OCI-LY7 (cell line): ENCODE results near the gene NOXO1. TPM values are rescaled to one million over a fixed set of nuclear protein-coding genes. Genes with fewer than 3 reads are reported as not detected.
"Not testable (repeated sequence)": the region's sequence is repeated elsewhere in the genome, so short reads cannot be mapped to it uniquely, and the experiment has no call there.

Experiments
- BruUV-seq: library from RNA; stranded (reverse); fragments of 400-500 nt; replicated peaks from 2 replicates; lab custom pipeline; 2021; lab: Mats Ljungman, UMichigan
- CTCF ChIA-PET: fragments of 300-600 bp; sonication (Branson Sonifier 250); formaldehyde crosslinking; loops from one replicate; lab custom pipeline; 2022; ENCODE audit warnings: antibody characterized with exemption; ENCODE audit not compliant: unreplicated experiment; lab: Charles Lee
- POLR2A ChIA-PET: fragments of 300-600 bp; sonication (Branson Sonifier 250); formaldehyde crosslinking; loops from one replicate; lab custom pipeline; 2022; ENCODE audit warnings: antibody characterized with exemption; lab: Charles Lee
- DNase-seq: peaks from one replicate; pipeline ENCODE4 v3.0.0-alpha.2; 2015; ENCODE audit warnings: low spot score
- H2AFZ ChIP-seq: fragments of 200-600 bp; sonication (generic), shearing (Covaris generic); 2 replicates; pipeline ENCODE4 v1.6.1; 2014; ENCODE audit warnings: mild to moderate bottlenecking, antibody characterized with exemption, low read length, moderate library complexity
- H3K27ac ChIP-seq: fragments of 200-600 bp; sonication (generic); 2 replicates; pipeline ENCODE4 v1.5.1; 2014; ENCODE audit warnings: mixed run types, low read depth, mild to moderate bottlenecking, moderate library complexity, low read length, inconsistent platforms; ENCODE audit not compliant: poor library complexity, severe bottlenecking
- H3K36me3 ChIP-seq: fragments of 200-600 bp; sonication (generic); 2 replicates; pipeline ENCODE4 v1.6.1; 2014; ENCODE audit warnings: mild to moderate bottlenecking, antibody characterized with exemption, low read length, moderate library complexity, mixed read lengths; ENCODE audit not compliant: insufficient read depth
- H3K4me1 ChIP-seq: fragments of 200-600 bp; sonication (generic); 2 replicates; pipeline ENCODE4 v1.5.1; 2014; ENCODE audit warnings: mild to moderate bottlenecking, low read length; ENCODE audit not compliant: insufficient read depth, poor library complexity, severe bottlenecking
- H3K4me2 ChIP-seq: fragments of 200-600 bp; sonication (generic); 2 replicates; pipeline ENCODE4 v1.6.1; 2014; ENCODE audit warnings: mild to moderate bottlenecking, low read length
- H3K4me3 ChIP-seq: fragments of 200-600 bp; sonication (generic); 2 replicates; pipeline ENCODE4 v1.5.1; 2014; ENCODE audit warnings: mild to moderate bottlenecking, low read depth, low read length; ENCODE audit not compliant: poor library complexity, severe bottlenecking
- H3K79me2 ChIP-seq: fragments of 200-600 bp; sonication (generic); 2 replicates; pipeline ENCODE4 v1.6.1; 2016; ENCODE audit warnings: low read depth, mild to moderate bottlenecking, low read length, moderate library complexity, mixed read lengths; ENCODE audit not compliant: insufficient read depth
- H3K9me2 ChIP-seq: fragments of 200-600 bp; sonication (generic); 2 replicates; pipeline ENCODE4 v1.6.1; 2016; ENCODE audit warnings: mild to moderate bottlenecking, low read length, mixed read lengths; ENCODE audit not compliant: insufficient read depth
- H3K9me3 ChIP-seq: fragments of 200-600 bp; sonication (generic); 2 replicates; pipeline ENCODE4 v1.6.1; 2014; ENCODE audit warnings: mild to moderate bottlenecking, mixed run types, low read length, mixed read lengths
- H4K20me1 ChIP-seq: fragments of 200-600 bp; sonication (generic); 2 replicates; pipeline ENCODE4 v1.6.1; 2014; ENCODE audit warnings: mild to moderate bottlenecking, antibody characterized with exemption, low read length, moderate library complexity, mixed read lengths; ENCODE audit not compliant: insufficient read depth
- CTCF ChIP-seq: fragments of 200-600 bp; sonication (generic); conservative IDR thresholded peaks from 2 replicates; pipeline ENCODE4 v1.5.1; 2014; ENCODE audit warnings: mild to moderate bottlenecking, antibody characterized with exemption, low read length, moderate library complexity, mixed read lengths
- EZH2phosphoT487 ChIP-seq: fragments of 200-600 bp; sonication (generic); IDR thresholded peaks from 2 replicates; pipeline ENCODE4 v1.6.1; 2018; ENCODE audit warnings: low read depth, borderline replicate concordance, mild to moderate bottlenecking, mixed run types, antibody characterized with exemption, low read length, moderate library complexity, mixed read lengths
- intact Hi-C: fragments of 100-400 bp; cut with micrococcal nuclease; formaldehyde crosslinking; loops from one replicate; pipeline ENCODE4 v1.10.0; 2022; ENCODE audit not compliant: unreplicated experiment
- total RNA-seq, 2 experiments: library from RNA; depleted of rRNA in 1 of 2; stranded (reverse); fragments of >200 nt in 1 of 2; shearing (Covaris generic) in 1 of 2; gene quantifications; 2 replicates each; pipeline ENCODE4 v1.2.3, GENCODE V29; 2014 to 2022

Gene NOXO1
- total RNA-seq, 2 experiments from 2014 or later, result 0.22 to 0.30 TPM

DNA sequence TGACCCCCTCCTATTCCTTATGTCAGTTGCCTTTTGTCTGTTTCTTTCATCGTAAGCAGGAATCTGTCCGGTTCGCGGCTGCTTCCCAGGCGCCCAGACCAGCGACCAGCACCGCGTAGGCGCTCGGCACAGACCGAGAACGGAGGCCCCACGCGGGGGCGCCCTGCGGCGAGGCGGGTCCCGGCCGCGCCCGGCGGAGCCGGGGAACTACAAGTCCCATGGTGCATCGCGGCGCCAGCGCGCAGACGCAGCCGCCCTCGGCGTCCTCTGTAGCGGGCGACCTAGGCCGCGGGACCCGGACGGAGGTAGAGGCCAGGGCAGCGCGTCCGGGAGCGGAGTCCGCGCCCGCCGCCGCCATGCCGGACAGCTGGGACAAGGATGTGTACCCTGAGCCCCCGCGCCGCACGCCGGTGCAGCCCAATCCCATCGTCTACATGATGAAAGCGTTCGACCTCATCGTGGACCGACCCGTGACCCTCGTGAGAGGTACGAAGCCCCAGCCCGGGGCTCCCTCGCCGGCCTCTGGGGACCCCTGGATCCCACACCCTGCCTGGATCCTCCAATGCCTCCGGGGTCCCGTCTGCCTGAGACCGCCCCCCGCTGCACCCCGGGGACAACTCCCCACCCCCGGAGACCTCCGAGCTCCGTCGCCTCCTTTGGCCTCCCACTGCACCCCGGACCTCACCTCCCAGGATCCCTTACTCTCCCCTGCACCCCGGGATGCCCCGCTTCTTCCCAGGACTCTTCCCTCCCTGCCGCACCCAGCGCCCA lies 21.8 kb downstream of the NOXO1 start, which contains the start of gene NDUFB10:
Gene NDUFB10, plus strand, starts transcription at position 270 of the 771 bp plus-strand sequence. Its CDS starts 87 bp downstream, at position 357.
- ChIA-PET POLR2A (no interaction called here), CTCF (no interaction called here)
- Histone ChIP-seq H3K4me2 (peak within 1 kb of the TSS; percentile 96), H3K36me3 (peaks cover 41% of the 10 kb centered on the region), H4K20me1 (peaks cover 14% of the 10 kb centered on the region), H3K9me2 (no peaks in the 10 kb centered on the region), H3K4me1 (peaks cover 31% of the 10 kb centered on the region), H3K9me3 (no peaks in the 10 kb centered on the region), H3K27ac (peak within 1 kb of the TSS; percentile 80), H3K4me3 (peak within 1 kb of the TSS; percentile 82), H2AFZ (peak within 1 kb of the TSS; percentile 77; the same call in 1 of the 2 replicates), H3K79me2 (peaks cover 41% of the 10 kb centered on the region)
- TF ChIP-seq CTCF (peak; percentile 86), EZH2phosphoT487 (no peak)
- BruUV-seq, result no TSS peak
- intact Hi-C loops, result no loop called here
- peak; percentile 93 for DNase-seq

GRCh38 chr16:1958715-1959268 lies 22.5 kb downstream of the NOXO1 start:
- Histone ChIP-seq H3K9me3 (no peaks in the 10 kb centered on the region), H3K27ac (no peak overlapping the region), H3K4me3 (peak overlapping the region; percentile 82), H4K20me1 (peaks cover 11% of the 10 kb centered on the region), H3K4me2 (peak overlapping the region; percentile 58; the same call in 1 of the 2 replicates), H2AFZ (peak overlapping the region; percentile 77; the same call in 1 of the 2 replicates), H3K4me1 (peaks cover 31% of the 10 kb centered on the region), H3K36me3 (peaks cover 34% of the 10 kb centered on the region), H3K9me2 (no peaks in the 10 kb centered on the region), H3K79me2 (peaks cover 34% of the 10 kb centered on the region)
- no peak for DNase-seq
- TF ChIP-seq CTCF (no peak), EZH2phosphoT487 (no peak)
- ChIA-PET CTCF (no interaction called here), POLR2A (no interaction called here)
- BruUV-seq, result no TSS peak
- intact Hi-C loops, result no loop called here

DNA sequence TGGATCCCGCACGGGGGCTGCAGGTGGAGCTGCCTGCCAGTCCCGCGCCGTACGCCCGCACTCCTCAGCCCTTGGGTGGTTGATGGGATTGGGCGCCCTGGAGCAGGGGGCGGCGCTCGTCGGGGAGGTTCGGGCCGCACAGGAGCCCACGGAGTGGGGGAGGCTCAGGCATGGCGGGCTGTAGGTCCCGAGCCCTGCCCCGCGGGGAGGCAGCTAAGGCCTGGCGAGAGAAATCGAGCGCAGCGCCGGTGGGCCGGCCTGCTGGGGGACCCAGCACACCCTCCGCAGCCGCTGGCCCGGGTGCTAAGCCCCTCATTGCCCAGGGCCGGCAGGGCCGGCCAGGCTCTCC lies 23.2 kb downstream of the NOXO1 start:
- intact Hi-C loops, H3K27ac ChIP-seq, H3K9me2 ChIP-seq, H3K4me3 ChIP-seq, H4K20me1 ChIP-seq, POLR2A ChIA-PET, H2AFZ ChIP-seq, BruUV-seq, CTCF ChIA-PET, DNase-seq, H3K4me2 ChIP-seq, H3K9me3 ChIP-seq: not testable (repeated sequence)
- Histone ChIP-seq H3K79me2 (peaks cover 27% of the 10 kb centered on the region), H3K4me1 (peaks cover 31% of the 10 kb centered on the region), H3K36me3 (peaks cover 28% of the 10 kb centered on the region)

DNA sequence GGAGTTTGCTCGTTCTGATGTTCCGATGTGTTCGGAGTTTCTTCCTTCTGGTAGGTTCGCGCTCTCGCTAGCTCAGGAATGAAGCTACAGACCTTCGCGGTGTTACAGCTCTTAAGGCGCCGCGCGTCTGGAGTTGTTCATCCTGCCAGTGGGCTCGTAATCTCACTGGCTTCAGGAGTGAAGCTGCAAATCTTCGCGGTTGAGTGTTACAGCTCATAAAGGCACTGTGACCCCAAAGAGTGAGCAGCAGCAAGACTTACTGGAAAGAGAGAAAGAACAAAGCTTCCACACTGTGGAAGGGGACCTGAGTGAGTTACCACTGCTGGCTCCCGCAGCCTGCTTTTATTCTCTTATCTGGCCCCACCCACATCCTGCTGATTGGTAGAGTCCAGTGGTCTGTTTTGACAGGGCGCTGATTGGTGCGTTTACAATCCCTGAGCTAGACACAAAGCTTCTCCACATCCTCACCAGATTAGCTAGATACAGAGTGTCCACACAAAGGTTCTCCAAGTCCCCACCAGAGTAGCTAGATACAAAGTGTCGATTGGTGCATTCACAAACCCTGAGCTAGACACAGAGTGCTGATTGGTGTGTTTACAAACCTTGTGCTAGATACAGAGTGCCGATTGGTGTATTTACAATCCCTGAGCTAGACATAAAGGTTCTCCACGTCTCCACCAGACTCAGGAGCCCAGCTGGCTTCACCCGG lies 23.7 kb downstream of the NOXO1 start:
- POLR2A ChIA-PET, BruUV-seq: not testable (repeated sequence)

More for the DNA sequence above, 23.7 kb downstream of the NOXO1 start:
- H4K20me1 ChIP-seq, DNase-seq, H2AFZ ChIP-seq, H3K4me3 ChIP-seq, H3K9me3 ChIP-seq, intact Hi-C loops, H3K4me2 ChIP-seq, CTCF ChIA-PET, H3K9me2 ChIP-seq, H3K27ac ChIP-seq: not testable (repeated sequence)
- Histone ChIP-seq H3K4me1 (peaks cover 27% of the 10 kb centered on the region), H3K79me2 (peaks cover 22% of the 10 kb centered on the region; the same call in 1 of the 2 replicates), H3K36me3 (peaks cover 22% of the 10 kb centered on the region)
